ENCODE data around the gene GABBR2. TPM values are rescaled to one million over a fixed set of nuclear protein-coding genes. Genes with fewer than 3 reads are reported as not detected.

Gene GABBR2
- total and polyA plus RNA-seq, 9 of the 15 experiments (the other 6 are each of a cell fraction or from before 2014, with no cell fraction given) = 0.15 to 1.9 (median 0.32) TPM

DNA sequence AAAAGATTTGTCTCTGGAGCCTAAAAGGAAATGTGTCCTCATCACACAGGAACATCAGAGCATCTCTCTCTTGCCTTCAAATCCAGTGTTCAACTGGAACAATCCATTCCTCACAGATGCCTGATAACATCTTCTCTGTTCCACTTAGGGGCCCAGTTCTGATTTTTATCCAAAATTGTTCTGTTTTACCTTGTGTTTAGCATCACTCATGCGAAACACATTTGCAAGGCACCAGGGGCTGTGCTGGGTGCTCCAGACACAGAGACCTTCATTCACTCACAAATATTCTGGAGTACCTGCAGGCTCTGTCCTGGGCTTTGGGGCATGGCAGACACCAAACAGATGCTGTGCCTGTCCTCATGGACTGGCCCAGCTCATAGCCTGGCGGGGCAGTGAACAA, 13.8 kb downstream of the GABBR2 start (continued):
- TF ChIP-seq, protein P1, sequence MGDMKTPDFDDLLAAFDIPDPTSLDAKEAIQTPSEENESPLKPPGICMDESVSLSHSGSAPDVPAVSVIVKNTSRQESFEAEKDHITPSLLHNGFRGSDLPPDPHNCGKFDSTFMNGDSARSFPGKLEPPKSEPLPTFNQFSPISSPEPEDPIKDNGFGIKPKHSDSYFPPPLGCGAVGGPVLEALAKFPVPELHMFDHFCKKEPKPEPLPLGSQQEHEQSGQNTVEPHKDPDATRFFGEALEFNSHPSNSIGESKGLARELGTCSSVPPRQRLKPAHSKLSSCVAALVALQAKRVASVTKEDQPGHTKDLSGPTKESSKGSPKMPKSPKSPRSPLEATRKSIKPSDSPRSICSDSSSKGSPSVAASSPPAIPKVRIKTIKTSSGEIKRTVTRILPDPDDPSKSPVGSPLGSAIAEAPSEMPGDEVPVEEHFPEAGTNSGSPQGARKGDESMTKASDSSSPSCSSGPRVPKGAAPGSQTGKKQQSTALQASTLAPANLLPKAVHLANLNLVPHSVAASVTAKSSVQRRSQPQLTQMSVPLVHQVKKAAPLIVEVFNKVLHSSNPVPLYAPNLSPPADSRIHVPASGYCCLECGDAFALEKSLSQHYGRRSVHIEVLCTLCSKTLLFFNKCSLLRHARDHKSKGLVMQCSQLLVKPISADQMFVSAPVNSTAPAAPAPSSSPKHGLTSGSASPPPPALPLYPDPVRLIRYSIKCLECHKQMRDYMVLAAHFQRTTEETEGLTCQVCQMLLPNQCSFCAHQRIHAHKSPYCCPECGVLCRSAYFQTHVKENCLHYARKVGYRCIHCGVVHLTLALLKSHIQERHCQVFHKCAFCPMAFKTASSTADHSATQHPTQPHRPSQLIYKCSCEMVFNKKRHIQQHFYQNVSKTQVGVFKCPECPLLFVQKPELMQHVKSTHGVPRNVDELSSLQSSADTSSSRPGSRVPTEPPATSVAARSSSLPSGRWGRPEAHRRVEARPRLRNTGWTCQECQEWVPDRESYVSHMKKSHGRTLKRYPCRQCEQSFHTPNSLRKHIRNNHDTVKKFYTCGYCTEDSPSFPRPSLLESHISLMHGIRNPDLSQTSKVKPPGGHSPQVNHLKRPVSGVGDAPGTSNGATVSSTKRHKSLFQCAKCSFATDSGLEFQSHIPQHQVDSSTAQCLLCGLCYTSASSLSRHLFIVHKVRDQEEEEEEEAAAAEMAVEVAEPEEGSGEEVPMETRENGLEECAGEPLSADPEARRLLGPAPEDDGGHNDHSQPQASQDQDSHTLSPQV (IDR thresholded peaks at IDR 0.05) = no peak
- TF ChIP-seq SLC30A9 (CRISPR knock-in tag; IDR thresholded peaks at IDR 0.05) (no peak), ILF3 (IDR thresholded peaks at IDR 0.05; ENCODE audit: borderline replicate concordance) (no peak), FOXJ2 (tag; IDR thresholded peaks at IDR 0.05) (no peak), PHF8 (IDR thresholded peaks at IDR 0.05; ENCODE audit: borderline replicate concordance, low read length) (no peak), ZNF282 (CRISPR knock-in tag; IDR thresholded peaks at IDR 0.05) (no peak), E2F3 (CRISPR knock-in tag; IDR thresholded peaks at IDR 0.05) (no peak)
- TF ChIP-seq, protein P2, sequence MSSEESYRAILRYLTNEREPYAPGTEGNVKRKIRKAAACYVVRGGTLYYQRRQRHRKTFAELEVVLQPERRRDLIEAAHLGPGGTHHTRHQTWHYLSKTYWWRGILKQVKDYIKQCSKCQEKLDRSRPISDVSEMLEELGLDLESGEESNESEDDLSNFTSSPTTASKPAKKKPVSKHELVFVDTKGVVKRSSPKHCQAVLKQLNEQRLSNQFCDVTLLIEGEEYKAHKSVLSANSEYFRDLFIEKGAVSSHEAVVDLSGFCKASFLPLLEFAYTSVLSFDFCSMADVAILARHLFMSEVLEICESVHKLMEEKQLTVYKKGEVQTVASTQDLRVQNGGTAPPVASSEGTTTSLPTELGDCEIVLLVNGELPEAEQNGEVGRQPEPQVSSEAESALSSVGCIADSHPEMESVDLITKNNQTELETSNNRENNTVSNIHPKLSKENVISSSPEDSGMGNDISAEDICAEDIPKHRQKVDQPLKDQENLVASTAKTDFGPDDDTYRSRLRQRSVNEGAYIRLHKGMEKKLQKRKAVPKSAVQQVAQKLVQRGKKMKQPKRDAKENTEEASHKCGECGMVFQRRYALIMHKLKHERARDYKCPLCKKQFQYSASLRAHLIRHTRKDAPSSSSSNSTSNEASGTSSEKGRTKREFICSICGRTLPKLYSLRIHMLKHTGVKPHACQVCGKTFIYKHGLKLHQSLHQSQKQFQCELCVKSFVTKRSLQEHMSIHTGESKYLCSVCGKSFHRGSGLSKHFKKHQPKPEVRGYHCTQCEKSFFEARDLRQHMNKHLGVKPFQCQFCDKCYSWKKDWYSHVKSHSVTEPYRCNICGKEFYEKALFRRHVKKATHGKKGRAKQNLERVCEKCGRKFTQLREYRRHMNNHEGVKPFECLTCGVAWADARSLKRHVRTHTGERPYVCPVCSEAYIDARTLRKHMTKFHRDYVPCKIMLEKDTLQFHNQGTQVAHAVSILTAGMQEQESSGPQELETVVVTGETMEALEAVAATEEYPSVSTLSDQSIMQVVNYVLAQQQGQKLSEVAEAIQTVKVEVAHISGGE (CRISPR knock-in tag; IDR thresholded peaks at IDR 0.05) = no peak

All from K562 (cell line).